Ovary (tissue), 3 donors: ENCODE data around the gene FOXRED2.

Experiments used
- POLR2A ChIP-seq: fragments of 450-650 bp; IDR thresholded peaks from one replicate; pipeline ENCODE4 v1.6.1; 2017; ENCODE audit warnings: antibody characterized with exemption, mild to moderate bottlenecking, moderate library complexity
- TF ChIP-seq, protein P1 (sequence below), 3 donors: fragments of 450-650 bp in 2 of 3; fragments of 200-600 bp in 1 of 3; IDR thresholded peaks; one replicate each; pipeline versions ENCODE4 v1.5.1 to v1.8.0; 2016 to 2022; ENCODE audit warnings: antibody characterized with exemption in 3 of 3, mild to moderate bottlenecking in 1 of 3
- donor health status: DM: no; HTN: no; CAD: no.

DNA sequence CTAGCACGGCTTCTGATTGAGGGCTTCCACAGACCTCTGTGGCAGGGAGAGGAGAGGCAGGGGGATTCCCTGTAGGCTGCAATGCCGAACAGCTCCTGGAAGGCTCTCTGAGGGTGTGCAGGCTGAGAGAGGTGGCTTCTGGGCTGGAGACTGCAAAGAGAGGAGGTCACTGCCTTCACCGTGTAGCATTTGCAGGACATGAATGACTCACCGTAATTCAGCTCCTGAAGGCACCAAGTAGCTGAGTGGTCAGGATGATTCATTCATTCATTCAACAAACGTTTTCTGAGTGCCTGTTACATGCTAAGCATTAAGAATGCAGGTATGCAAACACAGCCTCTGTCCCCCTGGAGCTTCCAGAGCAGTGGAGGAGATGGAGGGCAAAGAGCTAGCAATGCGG is 40.1 kb upstream of the FOXRED2 start:
- TF ChIP-seq, protein P1, sequence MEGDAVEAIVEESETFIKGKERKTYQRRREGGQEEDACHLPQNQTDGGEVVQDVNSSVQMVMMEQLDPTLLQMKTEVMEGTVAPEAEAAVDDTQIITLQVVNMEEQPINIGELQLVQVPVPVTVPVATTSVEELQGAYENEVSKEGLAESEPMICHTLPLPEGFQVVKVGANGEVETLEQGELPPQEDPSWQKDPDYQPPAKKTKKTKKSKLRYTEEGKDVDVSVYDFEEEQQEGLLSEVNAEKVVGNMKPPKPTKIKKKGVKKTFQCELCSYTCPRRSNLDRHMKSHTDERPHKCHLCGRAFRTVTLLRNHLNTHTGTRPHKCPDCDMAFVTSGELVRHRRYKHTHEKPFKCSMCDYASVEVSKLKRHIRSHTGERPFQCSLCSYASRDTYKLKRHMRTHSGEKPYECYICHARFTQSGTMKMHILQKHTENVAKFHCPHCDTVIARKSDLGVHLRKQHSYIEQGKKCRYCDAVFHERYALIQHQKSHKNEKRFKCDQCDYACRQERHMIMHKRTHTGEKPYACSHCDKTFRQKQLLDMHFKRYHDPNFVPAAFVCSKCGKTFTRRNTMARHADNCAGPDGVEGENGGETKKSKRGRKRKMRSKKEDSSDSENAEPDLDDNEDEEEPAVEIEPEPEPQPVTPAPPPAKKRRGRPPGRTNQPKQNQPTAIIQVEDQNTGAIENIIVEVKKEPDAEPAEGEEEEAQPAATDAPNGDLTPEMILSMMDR (IDR thresholded peaks at IDR 0.05), result no peak
- no peak for TF ChIP-seq POLR2A
